GM21360 (cell line): ENCODE results near the gene NANOGP8.

Source experiments
- ATAC-seq: cut with Tn5 transposase; IDR thresholded peaks from one replicate; pipeline ENCODE4 v1.9.1; 2021; ENCODE audit warnings: mild to moderate bottlenecking, moderate library complexity; ENCODE audit not compliant: unreplicated experiment

NANOGP8 gene

GRCh38 chr15:35061825-35062737 lies 23.0 kb downstream of the NANOGP8 start:
- ATAC-seq = no peak

- ATAC-seq = no peak
Measured at GRCh38 chr15:35061161-35061824, 23.8 kb downstream of the NANOGP8 start.

- ATAC-seq = no peak
Measured at GRCh38 chr15:35060591-35060990, 24.5 kb downstream of the NANOGP8 start.

DNA sequence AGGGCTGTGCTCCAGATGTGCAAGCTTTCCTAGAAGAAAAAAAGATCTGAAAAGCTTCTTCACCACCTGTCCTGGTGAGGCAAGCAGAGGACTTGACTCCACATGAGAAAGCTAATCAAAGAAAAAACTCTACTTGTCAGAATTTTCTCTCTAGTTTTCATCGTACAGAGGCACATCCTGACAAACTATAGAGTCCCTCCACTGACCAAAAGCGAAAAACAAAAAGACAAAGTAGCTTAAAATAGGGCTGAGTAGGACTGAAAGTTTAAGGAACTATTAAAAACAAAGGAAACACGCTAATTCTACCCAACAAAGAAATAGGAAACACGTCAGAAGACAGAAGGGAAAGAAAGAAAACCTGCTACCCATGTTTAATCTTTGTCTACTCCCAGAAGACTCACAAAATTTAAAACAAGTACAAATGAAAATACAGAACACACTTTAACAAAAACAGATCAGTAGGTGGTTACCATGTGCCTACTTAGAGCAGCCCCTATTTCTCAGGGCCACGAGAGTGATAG lies 26.5 kb downstream of the NANOGP8 start:
- ATAC-seq = no peak

DNA sequence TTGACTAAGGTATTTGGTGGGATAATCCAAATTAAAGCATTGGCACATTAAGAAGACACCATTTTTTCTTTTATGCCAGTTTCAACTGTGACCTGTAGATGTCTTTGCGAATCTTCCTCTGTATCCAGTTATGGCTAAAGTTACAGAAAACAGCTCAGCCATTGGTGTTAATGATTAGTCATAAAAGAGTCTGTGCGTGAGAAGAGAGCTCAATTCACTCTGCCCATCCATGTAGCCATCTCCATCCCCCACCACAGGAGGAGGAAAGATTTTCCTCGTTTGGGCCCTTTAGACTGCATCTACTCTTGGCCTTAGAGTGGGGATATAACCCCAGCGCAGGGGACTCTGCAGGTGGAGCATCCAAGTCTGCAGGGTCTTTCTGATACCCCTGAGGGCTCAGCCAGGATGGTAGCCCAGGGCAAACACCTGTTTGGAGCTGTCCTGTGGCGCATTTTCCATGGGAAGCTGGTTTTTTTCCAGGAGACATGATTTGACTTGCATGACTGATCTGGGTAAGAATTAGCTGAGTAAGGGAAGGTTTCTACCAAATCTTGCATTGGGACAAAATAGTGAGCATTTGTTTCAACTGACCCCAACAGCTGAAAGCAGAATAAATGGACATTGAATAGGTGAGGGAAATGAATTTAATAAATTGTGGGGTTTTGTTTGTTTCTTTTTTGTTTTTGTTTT lies 29.5 kb downstream of the NANOGP8 start:
- ATAC-seq = no peak

- ATAC-seq = no peak
Measured at GRCh38 chr15:35054380-35054779, 30.7 kb downstream of the NANOGP8 start.

- ATAC-seq = no peak
Measured at GRCh38 chr15:35047996-35048395, 37.1 kb downstream of the NANOGP8 start.

DNA sequence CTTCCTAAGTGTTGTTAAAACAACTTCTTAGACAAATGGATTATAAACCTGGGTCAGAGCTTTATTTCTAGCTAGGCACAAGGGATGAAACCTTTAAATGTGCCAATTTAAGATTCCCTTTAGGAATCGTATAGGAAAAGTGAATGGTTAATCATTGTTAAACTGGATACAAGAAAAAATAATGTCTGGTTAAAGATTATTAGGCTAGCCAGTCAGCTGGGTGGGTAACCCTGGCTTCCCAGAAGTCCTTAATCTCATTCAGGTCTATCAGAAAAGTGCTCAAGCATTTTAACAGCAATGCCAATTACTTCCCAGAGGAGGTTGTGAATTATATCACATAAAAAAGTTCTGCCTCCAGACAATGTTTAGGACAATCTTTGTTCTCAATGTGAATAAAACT lies 37.6 kb downstream of the NANOGP8 start:
- no peak for ATAC-seq

GRCh38 chr15:35043373-35044095 lies 41.6 kb downstream of the NANOGP8 start:
- no peak for ATAC-seq

GRCh38 chr15:35040339-35041255 lies 44.5 kb downstream of the NANOGP8 start:
- no peak for ATAC-seq

- no peak for ATAC-seq
Measured at GRCh38 chr15:35038626-35039451, 46.3 kb downstream of the NANOGP8 start.
